ENCODE measurements around the gene SENP1. TPM values are rescaled to one million over a fixed set of nuclear protein-coding genes. Genes with fewer than 3 reads are reported as not detected.

The SENP1 gene
- total RNA-seq, 1 experiment from 2014 or later = 17.7 TPM

GRCh38 chr12:48142818-48143674, 37.2 kb upstream of the SENP1 start:
- no peak overlapping the region for H3K4me3 Mint-ChIP-seq (ENCODE audit: low read depth, unreplicated experiment)
- CTCF ChIA-PET = no interaction called here
- H3K27ac Mint-ChIP-seq (ENCODE audit: unreplicated experiment) = no peak overlapping the region
- no peaks in the 10 kb centered on the region for H3K9me3 Mint-ChIP-seq (ENCODE audit: low read depth, unreplicated experiment)
- no peaks in the 10 kb centered on the region for H3K27me3 Mint-ChIP-seq (ENCODE audit: unreplicated experiment)
- DNase-seq = no peak
- TF ChIP-seq CTCF (IDR thresholded peaks at IDR 0.05; ENCODE audit: unreplicated experiment) = no peak
- BruUV-seq (replicated peaks) = no TSS peak
- intact Hi-C loops (cut with micrococcal nuclease; ENCODE audit: unreplicated experiment) = no loop called here
- no peaks in the 10 kb centered on the region for H3K4me1 Mint-ChIP-seq (ENCODE audit: low read depth, unreplicated experiment)
- H3K36me3 Mint-ChIP-seq (ENCODE audit: insufficient read depth, unreplicated experiment) = no peaks in the 10 kb centered on the region

GRCh38 chr12:48135027-48135426, 29.1 kb upstream of the SENP1 start:
- Mint-ChIP-seq H3K27me3 (ENCODE audit: unreplicated experiment) (no peaks in the 10 kb centered on the region), H3K27ac (ENCODE audit: unreplicated experiment) (no peak overlapping the region), H3K36me3 (ENCODE audit: insufficient read depth, unreplicated experiment) (peaks cover 5% of the 10 kb centered on the region), H3K4me1 (ENCODE audit: low read depth, unreplicated experiment) (no peaks in the 10 kb centered on the region), H3K4me3 (ENCODE audit: low read depth, unreplicated experiment) (no peak overlapping the region), H3K9me3 (ENCODE audit: low read depth, unreplicated experiment) (no peaks in the 10 kb centered on the region)
- TF ChIP-seq CTCF (IDR thresholded peaks at IDR 0.05; ENCODE audit: unreplicated experiment) = no peak
- no peak for DNase-seq
- CTCF ChIA-PET = no interaction called here
- no TSS peak for BruUV-seq (replicated peaks)
- intact Hi-C loops (cut with micrococcal nuclease; ENCODE audit: unreplicated experiment) = no loop called here

- BruUV-seq (replicated peaks) = no TSS peak
- Mint-ChIP-seq H3K4me3 (ENCODE audit: low read depth, unreplicated experiment) (no peak overlapping the region), H3K4me1 (ENCODE audit: low read depth, unreplicated experiment) (no peaks in the 10 kb centered on the region), H3K9me3 (ENCODE audit: low read depth, unreplicated experiment) (no peaks in the 10 kb centered on the region), H3K36me3 (ENCODE audit: insufficient read depth, unreplicated experiment) (peaks cover 9% of the 10 kb centered on the region), H3K27ac (ENCODE audit: unreplicated experiment) (no peak overlapping the region), H3K27me3 (ENCODE audit: unreplicated experiment) (no peaks in the 10 kb centered on the region)
- intact Hi-C loops (cut with micrococcal nuclease; ENCODE audit: unreplicated experiment) = no loop called here
- no peak for TF ChIP-seq CTCF (IDR thresholded peaks at IDR 0.05; ENCODE audit: unreplicated experiment)
- DNase-seq = no peak
- CTCF ChIA-PET = no interaction called here
These were observed 26.9 kb upstream of the SENP1 start for GRCh38 chr12:48132826-48133225.

- H3K27me3 Mint-ChIP-seq (ENCODE audit: unreplicated experiment) = no peaks in the 10 kb centered on the region
- BruUV-seq (replicated peaks) = no TSS peak
- no peak for TF ChIP-seq CTCF (IDR thresholded peaks at IDR 0.05; ENCODE audit: unreplicated experiment)
- intact Hi-C loops (cut with micrococcal nuclease; ENCODE audit: unreplicated experiment) = no loop called here
- no peak for DNase-seq
- CTCF ChIA-PET = no interaction called here
- peaks cover 8% of the 10 kb centered on the region for H3K36me3 Mint-ChIP-seq (ENCODE audit: insufficient read depth, unreplicated experiment)
- H3K9me3 Mint-ChIP-seq (ENCODE audit: low read depth, unreplicated experiment) = no peaks in the 10 kb centered on the region
- H3K4me1 Mint-ChIP-seq (ENCODE audit: low read depth, unreplicated experiment) = no peaks in the 10 kb centered on the region
- no peak overlapping the region for H3K27ac Mint-ChIP-seq (ENCODE audit: unreplicated experiment)
- no peak overlapping the region for H3K4me3 Mint-ChIP-seq (ENCODE audit: low read depth, unreplicated experiment)
These were observed 25.6 kb upstream of the SENP1 start for GRCh38 chr12:48131517-48131916.
